HG02763 (cell line): ENCODE measurements around the gene ARRB1.
"Not testable (repeated sequence)": the region's sequence is repeated elsewhere in the genome, so short reads cannot be mapped to it uniquely, and the experiment has no call there.

Experiments used
- ATAC-seq: cut with Tn5 transposase; IDR thresholded peaks from one replicate; pipeline ENCODE4 v1.9.1; 2021; ENCODE audit warnings: mild to moderate bottlenecking, moderate library complexity; ENCODE audit not compliant: unreplicated experiment

Gene ARRB1

DNA sequence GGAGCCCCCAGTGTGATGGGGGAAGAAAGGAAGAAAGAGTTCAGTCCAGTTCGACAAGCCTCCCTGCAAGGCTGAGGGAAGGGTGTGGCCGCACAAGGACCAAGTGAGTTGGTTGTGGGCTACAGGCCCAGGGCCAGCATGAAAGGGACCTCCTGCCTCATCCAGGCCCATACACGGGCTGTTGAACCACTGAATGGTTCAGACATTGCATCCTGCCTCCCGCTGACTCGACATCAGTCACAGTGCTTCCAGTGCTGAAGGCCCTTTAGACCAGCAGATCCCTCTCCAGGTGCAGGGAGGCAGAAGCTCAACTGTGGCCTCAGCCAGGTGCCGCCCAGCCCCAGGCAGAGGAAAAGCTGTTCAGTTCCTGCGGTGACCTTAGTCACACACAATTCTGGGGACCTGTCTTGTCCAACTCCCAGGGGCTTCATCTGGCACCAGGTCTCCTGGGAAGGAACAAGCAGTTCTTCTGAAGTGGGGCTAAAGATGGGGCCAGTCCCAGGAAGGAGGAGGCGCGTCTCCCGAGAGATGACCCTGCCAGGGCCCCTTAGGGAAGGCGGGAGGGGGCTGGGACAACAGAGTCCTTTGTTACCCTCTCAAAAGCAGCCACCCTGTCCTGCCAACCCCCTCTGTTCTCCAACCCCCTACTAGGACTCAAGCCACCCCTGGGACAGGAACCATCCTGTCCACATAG is 6.6 kb downstream of the ARRB1 start:
- no peak for ATAC-seq

DNA sequence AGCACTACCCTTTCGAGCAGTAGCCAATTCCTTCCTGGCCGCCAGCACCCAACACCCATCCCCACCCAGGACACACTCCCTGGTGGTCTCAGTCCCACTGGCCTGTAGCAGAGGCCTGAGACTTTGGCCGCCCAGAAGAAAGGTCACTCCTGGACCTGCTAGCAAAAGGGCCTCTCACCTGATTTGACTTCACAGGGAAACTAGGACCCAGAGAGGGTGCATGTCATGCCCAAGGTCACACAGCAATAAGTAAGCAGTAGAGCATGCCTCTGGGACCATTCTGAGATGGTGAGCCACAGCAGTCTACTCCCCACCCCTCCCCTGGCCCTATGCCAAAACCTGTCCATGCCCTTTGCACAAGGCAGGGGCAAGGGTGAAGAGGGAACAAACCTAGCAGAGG is 7.3 kb downstream of the ARRB1 start:
- ATAC-seq, result no peak

DNA sequence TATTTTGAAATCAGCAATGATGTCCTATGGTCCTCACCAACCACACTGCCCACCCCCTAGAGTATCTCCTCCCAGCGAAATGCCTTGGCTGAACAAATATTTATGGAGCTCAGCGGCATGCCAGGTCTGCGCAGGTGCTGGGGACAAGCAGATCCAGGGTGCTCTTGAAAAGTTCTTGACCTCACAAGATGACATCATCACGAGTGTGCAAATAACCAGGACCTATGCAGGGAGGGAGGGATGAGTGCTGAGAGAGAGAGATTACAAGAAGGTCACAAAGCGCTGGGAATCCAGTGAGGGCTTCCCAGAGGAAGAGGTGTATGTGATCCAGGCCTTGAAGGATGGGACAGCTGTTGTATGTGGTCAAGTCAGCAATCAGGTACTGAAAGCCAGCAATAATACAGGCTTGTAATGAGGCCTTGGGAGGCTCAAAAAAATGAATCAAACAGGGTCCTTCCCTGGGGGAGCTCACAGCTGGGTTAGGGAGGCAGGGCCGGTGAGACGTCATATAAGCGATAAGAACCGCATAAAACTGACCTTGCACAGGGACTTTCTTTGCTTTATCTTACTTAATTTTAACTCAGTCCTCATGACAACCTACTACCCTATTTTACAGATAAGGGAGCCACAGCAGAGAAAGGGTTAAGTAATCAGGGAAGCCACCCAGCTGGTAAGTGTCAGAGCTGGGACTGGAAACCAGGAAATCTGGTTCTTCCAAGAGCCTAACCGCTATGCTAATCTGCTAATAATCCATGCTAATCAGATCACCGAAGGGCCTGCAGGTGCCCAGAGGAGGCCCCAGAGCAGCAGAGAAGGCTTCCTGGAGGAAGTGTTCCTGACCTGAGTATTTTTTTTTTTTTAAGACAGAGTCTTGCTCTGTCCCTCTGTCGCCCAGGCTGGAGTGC is 8.2 kb downstream of the ARRB1 start:
- ATAC-seq, result no peak

DNA sequence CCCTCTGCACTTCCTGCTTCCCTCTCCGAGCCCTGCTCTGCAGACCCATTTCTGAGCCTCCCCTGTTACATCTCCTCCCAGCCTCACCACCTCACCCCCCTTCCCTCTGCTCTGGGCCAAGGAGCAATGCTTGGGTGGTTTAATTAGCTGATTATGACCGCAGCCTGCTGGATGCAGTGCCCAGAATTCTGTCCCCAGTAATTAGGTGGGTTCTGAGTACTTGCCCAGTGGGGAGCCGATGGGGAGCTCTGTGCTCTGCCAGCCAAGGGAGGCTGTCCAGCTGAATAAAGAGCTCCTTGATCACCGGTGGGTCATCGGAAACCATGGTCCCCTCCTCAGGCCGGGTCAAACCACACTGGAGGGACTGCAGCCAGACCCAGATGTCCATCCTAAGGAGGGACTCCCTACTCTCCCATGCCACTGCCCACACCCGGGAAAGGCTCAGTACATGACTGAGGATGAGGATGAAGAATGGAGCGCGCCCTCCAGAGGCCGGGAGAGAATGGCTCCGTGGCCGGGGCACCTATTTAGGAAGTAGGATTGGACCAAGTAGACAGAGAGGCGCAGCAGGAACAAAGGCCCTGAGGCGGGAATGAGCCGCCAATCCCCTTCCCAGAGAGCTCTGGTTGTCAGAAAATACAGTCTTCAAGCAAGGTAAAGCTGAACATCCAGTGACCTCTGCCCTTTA is 9.1 kb downstream of the ARRB1 start:
- ATAC-seq, result no peak

DNA sequence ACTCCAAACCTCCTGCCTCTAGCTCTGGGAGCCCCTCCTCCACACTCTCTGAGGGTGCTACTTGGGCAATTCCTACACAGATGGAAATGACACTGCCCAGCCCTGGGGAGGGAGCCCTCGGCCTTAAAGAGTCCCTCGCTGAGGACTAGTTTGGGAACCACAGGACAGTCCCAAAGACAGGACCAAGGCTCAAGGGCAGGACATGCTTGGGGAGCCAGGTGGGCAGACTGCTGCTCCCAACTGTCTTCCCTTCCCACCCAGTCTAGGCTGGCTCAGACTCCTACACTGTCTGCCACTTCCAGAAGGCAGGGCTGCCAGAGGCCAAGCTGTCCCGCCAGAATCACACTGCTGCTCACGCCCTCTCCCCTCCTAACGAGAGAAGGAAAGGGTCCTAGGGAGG is 9.8 kb downstream of the ARRB1 start:
- ATAC-seq, result no peak

DNA sequence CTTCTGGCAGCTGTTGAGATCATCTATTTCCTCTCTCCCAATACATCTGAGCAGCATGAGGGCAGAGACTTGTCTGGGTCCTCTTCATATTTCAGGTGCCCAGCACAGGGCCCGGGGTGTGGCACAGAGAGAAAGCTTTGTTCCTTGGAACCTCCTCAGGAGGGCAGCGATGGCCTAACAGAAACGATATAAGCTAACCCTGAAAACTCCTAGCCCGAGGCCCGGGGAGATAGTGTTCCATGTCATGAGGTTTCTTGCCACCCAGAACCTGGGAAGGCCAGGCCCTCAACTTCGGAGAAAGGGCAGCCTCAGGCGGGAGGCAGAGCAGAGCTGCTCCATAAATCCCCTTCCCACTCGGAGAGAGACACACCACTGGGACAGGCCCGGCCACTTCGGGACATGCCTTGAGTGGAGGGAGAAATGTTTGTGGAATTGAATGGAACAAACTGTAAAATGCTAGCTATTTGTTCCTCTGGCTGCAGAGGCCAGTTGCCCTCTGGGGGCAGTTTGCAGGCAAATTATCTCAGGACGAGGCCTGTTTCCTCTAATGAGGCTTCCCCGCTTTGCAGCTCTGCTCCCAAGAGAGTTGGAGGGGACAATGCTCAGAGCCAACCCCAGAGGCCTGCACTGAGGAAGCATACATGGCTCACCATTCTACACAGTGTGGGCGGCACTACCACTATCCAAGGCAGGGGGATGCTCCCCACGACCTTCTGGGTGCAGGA is 11.6 kb downstream of the ARRB1 start:
- no peak for ATAC-seq

DNA sequence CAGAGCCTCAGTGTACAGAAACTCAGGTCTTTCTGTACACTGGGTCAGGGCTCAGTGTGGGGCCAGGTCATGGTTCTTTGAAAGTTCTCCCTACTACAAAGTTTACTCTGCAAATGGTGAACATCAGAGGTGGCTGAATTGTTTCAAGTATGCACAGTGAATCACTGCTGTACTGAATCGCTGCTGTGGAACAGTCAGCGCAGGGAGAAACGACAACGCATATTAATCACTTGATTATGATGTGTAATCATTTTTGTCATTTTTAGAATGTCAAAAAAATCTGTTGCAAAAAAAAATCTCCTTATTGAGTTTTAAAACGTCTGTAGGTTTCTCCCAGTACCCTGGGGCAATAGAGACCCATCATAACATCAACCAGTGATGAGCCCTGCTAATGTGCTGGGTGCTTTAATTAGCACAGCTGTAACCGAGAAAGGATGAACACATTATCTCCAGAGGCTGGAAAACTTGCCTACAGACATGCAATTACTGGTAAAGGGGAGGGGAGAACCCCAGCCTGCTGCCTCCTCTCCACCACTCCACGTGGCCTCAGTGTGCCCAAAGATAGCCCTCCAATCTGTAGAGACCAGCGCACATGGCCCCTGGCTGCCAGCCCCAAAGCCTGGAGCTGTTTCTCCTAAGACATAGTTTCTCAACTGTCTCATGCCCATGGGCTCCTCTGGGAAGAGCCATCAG is 12.8 kb downstream of the ARRB1 start:
- no peak for ATAC-seq

DNA sequence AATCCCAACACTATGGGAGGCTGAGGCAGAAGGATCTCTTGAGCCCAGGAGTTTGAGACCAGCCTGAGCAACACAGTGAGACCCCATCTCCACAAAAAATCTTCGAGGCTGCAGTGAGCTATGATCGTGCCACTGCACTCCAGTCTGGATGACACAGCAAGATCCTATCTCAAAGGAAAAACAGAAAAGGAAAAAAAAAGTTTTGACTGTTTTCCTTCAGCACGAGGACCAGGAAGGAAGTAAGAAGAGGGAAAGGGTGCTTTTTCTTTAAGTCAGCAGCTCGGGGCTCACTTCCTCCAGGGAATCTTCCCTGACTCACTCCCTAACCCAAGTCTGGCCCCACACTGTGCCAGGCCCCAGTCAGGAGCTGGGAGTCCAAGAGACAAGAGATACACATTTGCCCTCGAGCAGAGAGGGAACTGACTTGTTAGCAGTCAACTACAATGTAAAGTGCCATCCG is 14.2 kb downstream of the ARRB1 start:
- no peak for ATAC-seq

DNA sequence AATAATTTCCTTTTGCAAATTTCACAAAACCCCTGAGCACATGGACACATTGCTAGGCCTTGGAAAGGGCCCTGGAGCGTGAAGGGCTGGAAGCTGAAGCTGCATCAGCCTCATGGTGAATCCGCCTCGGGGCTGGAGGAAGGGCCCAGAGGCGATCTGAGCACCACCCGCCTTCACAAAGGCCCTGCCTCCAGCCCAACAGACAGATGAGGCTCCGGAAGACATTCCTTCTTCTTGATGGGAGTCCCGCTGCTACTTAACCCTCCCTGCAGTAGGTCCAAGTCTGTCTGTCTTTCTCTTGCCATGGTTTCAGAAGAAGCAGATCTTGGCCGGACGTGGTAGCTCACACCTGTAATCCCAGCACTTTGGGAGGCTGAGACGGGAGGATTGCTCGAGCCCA is 16.5 kb downstream of the ARRB1 start:
- no peak for ATAC-seq

DNA sequence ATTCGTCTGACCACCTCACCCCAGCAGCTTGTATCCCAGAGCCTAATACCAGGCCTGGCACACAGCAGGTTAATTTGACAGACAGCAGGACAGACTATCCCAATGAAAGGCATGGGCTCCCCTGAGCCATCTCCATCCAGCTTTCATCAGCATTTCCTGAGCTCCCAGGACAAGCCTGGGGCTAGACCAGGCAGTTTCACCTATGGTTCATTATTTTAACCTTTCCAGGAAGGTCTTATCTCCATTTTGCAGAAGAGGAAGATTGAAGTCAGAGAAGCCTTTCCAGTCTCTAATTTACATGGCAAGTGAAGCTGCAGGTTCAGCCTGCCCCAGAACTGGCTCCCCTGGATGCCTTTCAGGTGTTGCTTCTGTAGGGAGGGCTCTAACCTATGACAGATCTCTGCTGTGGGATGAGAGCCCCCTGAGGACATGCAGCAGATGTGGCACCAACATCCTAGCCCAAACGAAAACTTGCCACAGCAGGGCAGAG is 17.0 kb downstream of the ARRB1 start:
- ATAC-seq, result no peak

DNA sequence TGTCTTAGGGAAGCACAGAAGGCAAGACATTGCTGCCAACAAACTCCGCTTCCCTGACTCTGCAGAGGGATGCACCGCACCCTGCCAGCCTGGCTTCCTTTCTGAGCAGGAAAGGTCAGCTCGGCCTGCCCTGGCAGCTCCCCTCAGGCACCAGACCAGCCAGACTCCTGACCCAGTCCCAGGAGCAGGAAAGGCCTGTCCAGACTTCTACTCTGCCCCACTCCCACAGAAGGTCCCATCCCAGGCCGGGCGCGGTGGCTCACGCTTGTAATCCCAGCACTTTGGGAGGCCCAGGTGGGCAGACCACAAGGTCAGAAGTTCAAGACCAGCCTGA is 17.7 kb downstream of the ARRB1 start:
- no peak for ATAC-seq

DNA sequence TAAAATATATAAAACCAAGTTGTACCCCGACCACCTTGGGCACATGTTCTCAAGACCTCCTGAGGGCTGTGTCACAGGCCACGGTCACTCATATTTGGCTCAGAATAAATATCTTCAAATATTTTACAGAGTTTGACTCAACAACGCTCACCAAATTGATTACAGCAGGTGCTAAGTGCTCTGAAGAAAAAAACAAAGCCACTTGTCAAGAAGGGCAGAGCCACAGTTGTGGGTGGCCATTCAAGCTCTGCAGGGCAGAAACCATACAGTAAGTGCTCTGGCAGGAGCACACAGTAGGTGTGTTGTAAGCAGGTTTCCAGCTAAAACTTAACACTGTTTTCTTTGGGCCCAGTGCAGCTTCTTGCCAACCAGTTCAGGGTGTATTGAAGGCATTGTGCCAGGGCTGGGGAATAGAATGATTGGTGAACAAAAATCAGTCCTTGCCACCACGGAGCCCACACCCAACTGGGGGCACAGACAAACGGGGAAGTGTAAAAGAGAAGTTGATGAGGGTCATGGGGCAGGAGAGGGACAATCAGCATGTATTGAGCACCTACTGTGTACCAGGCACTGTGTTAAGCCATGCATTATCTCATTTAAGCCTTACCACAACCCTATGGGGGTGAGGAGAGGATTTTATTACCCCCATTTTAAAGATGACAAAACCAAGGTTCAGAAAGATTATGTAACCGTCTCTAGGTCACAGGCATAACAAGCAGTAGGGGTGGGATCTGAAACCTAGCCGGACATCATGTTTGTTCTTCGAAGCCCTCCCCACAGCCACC is 18.2 kb downstream of the ARRB1 start:
- ATAC-seq, result no peak

DNA sequence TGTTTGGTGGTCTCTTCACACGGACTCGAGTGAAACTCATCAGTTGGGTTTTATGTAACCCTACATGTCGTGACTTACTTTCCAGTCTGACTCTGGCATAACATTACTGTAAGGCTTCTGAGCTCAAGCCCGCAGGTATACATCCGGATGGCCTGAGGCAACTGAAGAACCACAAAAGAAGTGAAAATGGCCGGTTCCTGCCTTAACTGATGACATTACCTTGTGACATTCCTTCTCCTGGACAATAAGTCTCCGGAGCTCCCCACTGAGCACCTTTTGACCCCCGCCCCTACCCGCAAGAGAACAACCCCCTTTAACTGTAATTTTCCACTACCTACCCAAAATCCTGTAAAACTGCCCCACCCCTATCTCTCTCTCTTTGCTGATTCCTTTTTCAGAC is 19.7 kb downstream of the ARRB1 start:
- ATAC-seq, result not testable (repeated sequence)

DNA sequence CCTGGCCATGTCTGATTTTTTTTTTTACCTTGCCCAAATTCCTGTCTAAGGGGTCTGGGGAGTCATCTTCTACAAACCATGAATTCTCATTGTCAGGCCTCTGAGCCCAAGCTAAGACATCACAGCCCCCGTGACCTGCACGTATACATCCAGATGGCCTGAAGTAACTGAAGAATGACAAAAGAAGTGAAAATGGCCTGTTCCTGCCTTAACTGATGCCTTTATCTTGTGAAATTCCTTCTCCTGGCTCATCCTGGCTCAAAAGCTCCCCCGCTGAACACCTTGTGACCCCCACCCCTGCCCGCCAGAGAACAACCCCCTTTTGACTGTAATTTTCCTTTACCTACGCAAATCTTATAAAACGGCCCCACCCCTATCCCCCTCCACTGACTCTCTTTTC is 20.2 kb downstream of the ARRB1 start:
- ATAC-seq, result not testable (repeated sequence)

DNA sequence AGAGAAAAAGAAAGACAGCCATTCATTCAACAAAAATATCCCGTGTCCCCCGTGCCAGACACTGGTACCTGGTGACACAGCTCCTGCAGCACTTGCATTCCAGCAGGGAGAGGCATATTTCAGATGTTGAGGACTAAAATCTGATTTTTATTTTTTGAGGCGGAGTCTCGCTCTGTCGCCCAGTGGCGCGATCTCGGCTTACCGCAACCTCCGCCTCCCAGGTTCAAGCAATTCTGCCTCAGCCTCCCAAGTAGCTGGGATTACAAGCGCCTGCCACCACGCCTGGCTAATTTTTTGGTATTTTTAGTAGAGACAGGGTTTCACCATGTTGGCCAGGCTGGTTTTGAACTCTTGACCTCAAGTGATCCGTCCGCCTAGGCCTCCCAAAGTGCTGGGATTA is 20.6 kb downstream of the ARRB1 start:
- not testable (repeated sequence) for ATAC-seq

DNA sequence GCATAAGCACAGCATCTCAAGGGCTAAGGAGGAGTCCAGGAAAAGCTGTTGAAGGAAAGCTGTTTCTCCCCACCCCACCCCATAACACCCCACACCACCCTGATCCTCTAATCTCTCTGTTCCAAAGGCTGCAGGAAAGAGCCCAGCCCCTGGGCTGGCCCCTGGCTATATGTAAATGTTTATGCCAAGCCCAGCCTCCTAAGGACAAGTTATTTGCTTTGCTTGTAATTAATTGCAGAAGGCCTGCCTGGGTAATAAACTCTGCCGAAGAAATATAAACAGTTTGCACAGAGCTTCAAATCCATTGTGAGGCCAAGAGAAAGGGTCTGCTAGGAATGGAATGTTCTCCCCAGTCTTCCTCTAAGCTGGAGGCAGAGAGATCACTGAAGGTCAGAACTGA is 21.2 kb downstream of the ARRB1 start:
- ATAC-seq, result no peak

DNA sequence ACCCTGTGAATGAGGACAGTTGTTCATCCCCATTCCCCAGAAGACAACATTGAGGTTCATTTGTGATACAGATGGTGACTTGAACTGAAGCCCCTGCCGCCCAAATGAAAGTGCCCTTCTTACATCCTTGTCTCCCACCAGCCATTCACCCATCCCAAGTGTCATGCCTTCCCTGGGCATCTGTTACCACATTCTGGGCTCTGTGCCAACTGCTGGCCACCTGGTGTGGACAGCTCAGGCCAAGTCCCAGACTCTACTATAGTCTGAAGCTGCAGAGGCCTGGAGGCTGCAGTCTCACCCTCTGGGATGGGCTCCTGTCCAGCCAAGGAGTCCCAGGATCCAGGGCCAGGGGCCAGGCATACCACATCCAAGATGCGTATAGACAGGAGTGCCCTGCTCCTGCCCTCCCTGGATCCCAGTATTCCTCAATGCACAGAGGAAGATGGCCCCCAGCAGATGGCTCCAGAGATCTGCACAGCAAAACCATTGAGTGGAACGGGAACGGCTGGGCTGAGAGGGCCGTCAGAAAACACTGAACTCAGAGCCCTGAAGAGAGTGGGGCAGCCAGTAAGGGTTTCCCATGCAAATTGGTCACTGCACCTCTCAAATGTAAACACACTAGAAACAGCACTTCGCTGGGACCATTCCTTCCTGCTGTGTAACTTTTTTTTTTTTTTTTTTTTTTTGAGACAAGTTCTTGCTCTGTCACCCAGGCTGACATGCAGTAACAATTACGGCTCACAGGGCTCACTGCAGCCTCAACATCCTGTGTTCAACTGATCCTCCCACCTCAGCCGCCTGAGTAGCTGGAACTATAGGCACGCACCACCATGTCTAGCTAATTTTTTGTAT is 22.8 kb downstream of the ARRB1 start:
- ATAC-seq, result no peak

DNA sequence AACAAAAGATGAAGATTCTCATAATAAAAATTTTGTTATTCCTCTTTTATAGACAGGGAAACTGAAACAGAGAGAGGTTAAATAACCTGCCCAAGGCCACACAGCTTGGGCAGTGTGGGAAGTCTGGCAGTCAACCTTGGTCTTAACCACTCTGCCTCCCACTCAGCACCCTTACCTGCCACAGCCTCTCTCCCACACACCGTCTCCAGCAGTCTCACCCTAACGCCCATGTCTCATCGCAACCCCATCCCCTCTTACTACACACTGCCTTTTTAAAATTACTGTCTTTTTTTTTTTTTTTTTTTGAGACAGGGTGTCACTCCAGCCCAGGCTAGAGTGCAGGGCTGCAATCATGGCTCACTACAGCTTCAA is 25.0 kb downstream of the ARRB1 start:
- ATAC-seq, result no peak
